ENCODE data around the gene NELL1.

GRCh38 chr11:21604564-21604963, 935.2 kb downstream of the NELL1 start:
- no peak for TF ChIP-seq CTCF (IDR thresholded peaks at IDR 0.05; ENCODE audit: borderline replicate concordance, extremely low read depth, low read length, poor library complexity, severe bottlenecking)
- TF ChIP-seq EZH2 (IDR thresholded peaks at IDR 0.05; ENCODE audit: borderline replicate concordance, low read depth, low read length, severe bottlenecking) = no peak
